ENCODE data around the gene MYOD1.

Gene MYOD1

GRCh38 chr11:17765356-17766072 is 46.1 kb downstream of the MYOD1 start:
- H3K4me3 ChIP-seq = no peak overlapping the region
- H3K27ac ChIP-seq = no peak overlapping the region

GRCh38 chr11:17766073-17766359 is 46.6 kb downstream of the MYOD1 start:
- H3K4me3 ChIP-seq = no peak overlapping the region
- no peak overlapping the region for H3K27ac ChIP-seq

GRCh38 chr11:17766590-17766989 is 47.2 kb downstream of the MYOD1 start:
- Histone ChIP-seq H3K27ac (no peak overlapping the region), H3K4me3 (no peak overlapping the region)

GRCh38 chr11:17767301-17767885 is 48.0 kb downstream of the MYOD1 start:
- Histone ChIP-seq H3K27ac (no peak overlapping the region), H3K4me3 (no peak overlapping the region)

- H3K4me3 ChIP-seq = no peak overlapping the region
- no peak overlapping the region for H3K27ac ChIP-seq
Observed at GRCh38 chr11:17767914-17768313, 48.5 kb downstream of the MYOD1 start.

- Histone ChIP-seq H3K4me3 (no peak overlapping the region), H3K27ac (no peak overlapping the region)
Observed at GRCh38 chr11:17768547-17768946, 49.2 kb downstream of the MYOD1 start.

- Histone ChIP-seq H3K27ac (no peak overlapping the region), H3K4me3 (no peak overlapping the region)
Observed at GRCh38 chr11:17769218-17769617, 49.8 kb downstream of the MYOD1 start.

GRCh38 chr11:17770048-17770652 is 50.8 kb downstream of the MYOD1 start:
- no peak overlapping the region for H3K4me3 ChIP-seq
- H3K27ac ChIP-seq = no peak overlapping the region

- H3K4me3 ChIP-seq = no peak overlapping the region
- no peak overlapping the region for H3K27ac ChIP-seq
Observed at GRCh38 chr11:17770917-17771316, 51.5 kb downstream of the MYOD1 start.

GRCh38 chr11:17771415-17771814 is 52.0 kb downstream of the MYOD1 start:
- H3K4me3 ChIP-seq = no peak overlapping the region
- no peak overlapping the region for H3K27ac ChIP-seq
